Adrenal gland (tissue), 12 donors: ENCODE data around the gene CUTA. TPM values are rescaled to one million over a fixed set of nuclear protein-coding genes. Genes with fewer than 3 reads are reported as not detected.

ENCODE experiments used
- DNase-seq, 7 donors: peaks; one replicate each; pipeline ENCODE4 v3.0.0-alpha.2; 2019 to 2020
- H3K27ac ChIP-seq, 5 donors: fragments of 200-600 bp; sonication (generic) in 4 of 5; 1 replicate in 3 of 5; 2 replicates in 2 of 5; pipeline versions ENCODE4 v1.5.1 to v1.8.0; 2016 to 2020; ENCODE audit warnings: mild to moderate bottlenecking in 1 of 5
- H3K27me3 ChIP-seq: fragments of 200-600 bp; 2 replicates; pipeline ENCODE4 v1.8.0; 2021
- H3K36me3 ChIP-seq, 2 donors: fragments of 200-600 bp; replicated peaks in 1 of 2; 1 replicate in 1 of 2; 2 replicates in 1 of 2; pipeline versions ENCODE4 v1.5.1 to v1.8.0; 2018 to 2022
- H3K4me1 ChIP-seq, 2 donors: fragments of 200-600 bp; replicated peaks in 1 of 2; 1 replicate in 1 of 2; 2 replicates in 1 of 2; pipeline versions ENCODE4 v1.5.1 to v1.8.0; 2018 to 2021
- H3K4me3 ChIP-seq, 4 donors: fragments of 200-600 bp; sonication (generic) in 3 of 4; one replicate each; pipeline ENCODE4 v1.5.1; 2016 to 2018
- H3K9me3 ChIP-seq, 3 donors: fragments of 200-600 bp; sonication (generic) in 1 of 3; replicated peaks in 1 of 3; 1 replicate in 2 of 3; 2 replicates in 1 of 3; pipeline versions ENCODE4 v1.5.1 to v1.8.0; 2016 to 2021
- CTCF ChIP-seq, 6 experiments: fragments of 450-650 bp in 4 of 6; fragments of 200-600 bp in 2 of 6; sonication (generic) in 1 of 6; IDR thresholded peaks; 1 replicate in 5 of 6; 2 replicates in 1 of 6; pipeline versions ENCODE4 v1.5.1 to v1.8.0; 2016 to 2021; ENCODE audit warnings: antibody characterized with exemption in 6 of 6, mild to moderate bottlenecking in 2 of 6, moderate library complexity in 1 of 6
- POLR2A ChIP-seq, 2 donors: fragments of 450-650 bp; IDR thresholded peaks; one replicate each; pipeline ENCODE4 v1.6.1; 2017; ENCODE audit warnings: antibody characterized with exemption in 2 of 2, mild to moderate bottlenecking in 2 of 2, moderate library complexity in 1 of 2
- WGBS, 4 donors: extraction: QIAGEN DNeasy Blood & Tissue Kit in 2 of 4; methylation state at CpG; one replicate each; pipeline versions ENCODE4 v1.1.5 to v1.1.7; 2013 to 2017; 5-methylcytosine and 5-hydroxymethylcytosine counted together
- intact Hi-C, 2 donors: fragments of 100-400 bp; cut with DNase I; formaldehyde crosslinking; loops; one replicate each; pipeline versions ENCODE4 v1.14.1 to v1.15.0; 2022 to 2023
- polyA plus RNA-seq, 3 donors: library from polyadenylated mRNA; stranded (reverse); fragments of 200-250 nt in 2 of 3; fragments of 350-450 nt in 1 of 3; fragmentation: Illumina TruSeq in 1 of 3; extraction: RNeasy Lipid Tissue Mini Kit (QIAGEN cat#74804) in 1 of 3; gene quantifications; one replicate each; pipeline ENCODE4 v1.2.3, GENCODE V29; 2013 to 2014
- total RNA-seq, 9 donors: library from RNA; depleted of rRNA in 4 of 9; stranded (reverse); fragments of >200 nt in 4 of 9; fragments of 120-200 nt in 1 of 9; fragmentation: NEBNext Ultra II Directional in 1 of 9; extraction: Animal tissue kit (Norgen Biotek cat#: 25700) in 1 of 9; gene quantifications; one replicate each; pipeline versions ENCODE4 v1.1.0 to v1.2.4, GENCODE V29; 2013 to 2023
- donor health status: healthy with polysubstance abuse.
- donor health status: Bipolar disorder and iron deficiency.
- donor health status: DM: yes; HTN: yes; CAD: no.
- donor health status: DM: no; HTN: no; CAD: no.
- donor health status: DM: no; HTN: no; CAD: no.
- donor health status: DM: yes; HTN: yes; CAD: no.

Gene CUTA
- total and polyA plus RNA-seq, 12 donors, result 202 to 437 (median 295) TPM

DNA sequence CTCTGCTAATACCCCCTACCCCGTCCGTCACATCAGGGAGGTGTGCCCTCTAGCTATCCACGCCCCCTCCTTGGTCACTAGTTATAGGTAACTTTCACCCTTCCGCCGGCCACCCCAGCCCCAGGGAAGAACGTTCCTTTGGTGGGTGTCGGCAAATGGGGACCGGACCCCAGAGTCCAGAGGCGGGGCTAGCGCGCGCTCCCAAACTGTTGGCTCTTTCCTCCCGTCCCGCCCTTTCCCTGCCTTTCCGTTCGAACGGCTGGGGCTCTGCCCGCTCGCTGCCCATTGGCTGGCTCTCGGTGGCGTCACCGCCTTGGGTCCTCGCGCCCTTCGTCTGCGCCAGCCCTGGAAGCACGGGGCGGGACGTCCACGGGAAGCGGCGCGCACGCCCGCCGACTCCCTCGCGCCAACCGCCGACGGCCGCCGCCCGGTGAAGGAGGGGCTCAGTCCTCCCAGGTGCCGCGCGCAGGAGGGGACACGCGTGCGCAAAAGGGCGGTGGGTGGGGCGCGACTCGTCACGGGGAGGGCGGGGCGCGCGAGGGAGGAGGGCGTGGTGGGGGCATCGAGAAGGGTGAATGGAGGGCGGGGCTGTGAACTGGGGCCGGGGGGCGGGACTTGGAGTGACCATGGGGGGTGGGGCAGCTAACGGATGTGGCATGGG lies 7.7 kb downstream of the CUTA start:
- peak in 1 of 2 donors; percentile 75 for TF ChIP-seq POLR2A (IDR thresholded peaks at IDR 0.05)
- TF ChIP-seq CTCF (IDR thresholded peaks at IDR 0.05), result no peak
- WGBS, 4 donors, result 0 to 1% (median 1%) methylated on average over 23 to 62 of the region's 65 CpGs

GRCh38 chr6:33407132-33407718 lies 10.7 kb downstream of the CUTA start:
- H3K27me3 ChIP-seq, result no peaks in the 10 kb centered on the region
- peak in 1 of 7 donors; percentile 37 for DNase-seq
- TF ChIP-seq CTCF (IDR thresholded peaks at IDR 0.05) (peak; percentile 33 to 55 (median 49)), POLR2A (IDR thresholded peaks at IDR 0.05) (no peak)
- intact Hi-C loops, result no loop called here
- H3K36me3 ChIP-seq, result peaks cover 0 to 2% of the 10 kb centered on the region in 2 donors
- H3K4me3 ChIP-seq, result no peak overlapping the region
- 66 to 73% (median 70%) methylated on average over 5 of the region's 5 CpGs for WGBS, 4 donors
- H3K27ac ChIP-seq, result peak overlapping the region in 2 of 5 donors; percentile 52 to 54
- no peaks in the 10 kb centered on the region for H3K9me3 ChIP-seq
- H3K4me1 ChIP-seq, result peaks cover 7% of the 10 kb centered on the region in 2 donors

More for the DNA sequence above, 7.7 kb downstream of the CUTA start:
- Histone ChIP-seq H3K4me1 (peaks cover 7 to 22% of the 10 kb centered on the region in 2 donors), H3K27me3 (no peaks in the 10 kb centered on the region), H3K27ac (peak overlapping the region; percentile 72 to 100 (median 95)), H3K4me3 (peak overlapping the region in 3 of 4 donors; percentile 44 to 99 (median 98)), H3K36me3 (peaks cover 0 to 32% of the 10 kb centered on the region in 2 donors), H3K9me3 (no peaks in the 10 kb centered on the region)
- intact Hi-C loops, result loop anchor here in 1 of 2 donors (10.0 kb wide), 1 partner anchor 1675 kb away; the partner anchor contains the start of gene CLIC1
- peak; percentile 98 for DNase-seq

- intact Hi-C loops, result no loop called here
- WGBS, 4 donors, result 93 to 99% (median 95%) methylated on average over 8 to 17 of the region's 17 CpGs
Observed at GRCh38 chr6:33406126-33406525, 11.8 kb downstream of the CUTA start.

More at GRCh38 chr6:33406126-33406525, 11.8 kb downstream of the CUTA start:
- TF ChIP-seq POLR2A (IDR thresholded peaks at IDR 0.05) (no peak), CTCF (IDR thresholded peaks at IDR 0.05) (no peak)
- no peaks in the 10 kb centered on the region for H3K27me3 ChIP-seq
- no peak overlapping the region for H3K27ac ChIP-seq
- H3K4me3 ChIP-seq, result no peak overlapping the region
- DNase-seq, result no peak
- no peaks in the 10 kb centered on the region for H3K4me1 ChIP-seq
- H3K9me3 ChIP-seq, result no peaks in the 10 kb centered on the region
- no peaks in the 10 kb centered on the region for H3K36me3 ChIP-seq
